ENCODE results near the gene PBXIP1. TPM values are rescaled to one million over a fixed set of nuclear protein-coding genes. Genes with fewer than 3 reads are reported as not detected.
A peak's percentile ranks its signal among the peaks of the same experiment; 100 is the strongest.

Gene PBXIP1
- total and polyA plus RNA-seq, 2 of the 13 experiments (the other 11 are each of a cell fraction or from before 2014, with no cell fraction given) = 16.3 to 31.9 TPM

GRCh38 chr1:154944401-154945159, 11.3 kb downstream of the PBXIP1 start (continued):
- TF ChIP-seq ZXDC (CRISPR knock-in tag; IDR thresholded peaks at IDR 0.05) (no peak; the same call in 1 of the 2 replicates), DRAP1 (CRISPR knock-in tag; IDR thresholded peaks at IDR 0.05) (no peak), ZNF292 (CRISPR knock-in tag; IDR thresholded peaks at IDR 0.05; ENCODE audit: borderline replicate concordance, low read depth) (peak; percentile 86), EP300 (IDR thresholded peaks at IDR 0.05; ENCODE audit: low read depth in 2 of 2, low read length in 2 of 2) (peak in 1 of 2 experiments; percentile 67; a peak in 2 of 4 replicates), EP300 (CRISPR knock-in tag; IDR thresholded peaks at IDR 0.05; ENCODE audit: borderline replicate concordance) (no peak; the same call in 1 of the 2 replicates), ZNF713 (CRISPR knock-in tag; IDR thresholded peaks at IDR 0.05) (no peak), ZNF580 (CRISPR knock-in tag; IDR thresholded peaks at IDR 0.05; ENCODE audit: borderline replicate concordance, low read depth) (no peak; the same call in 1 of the 2 replicates), IRX3 (CRISPR knock-in tag; IDR thresholded peaks at IDR 0.05; ENCODE audit: borderline replicate concordance, low read depth) (no peak), ZBTB25 (CRISPR knock-in tag; IDR thresholded peaks at IDR 0.05) (peak; percentile 91), FOXC1 (CRISPR knock-in tag; IDR thresholded peaks at IDR 0.05; ENCODE audit: borderline replicate concordance) (peak; percentile 49; the same call in 1 of the 2 replicates), CENPX (CRISPR knock-in tag; IDR thresholded peaks at IDR 0.05) (no peak), BRD4 (CRISPR knock-in tag; IDR thresholded peaks at IDR 0.05) (0 out of 2 replicates have a peak, but pooled peaks have one; percentile 29), MXD3 (CRISPR knock-in tag; IDR thresholded peaks at IDR 0.05) (no peak), ZSCAN21 (CRISPR knock-in tag; IDR thresholded peaks at IDR 0.05; ENCODE audit: borderline replicate concordance) (peak; percentile 27; the same call in 1 of the 2 replicates), KLF13 (CRISPR knock-in tag; IDR thresholded peaks at IDR 0.05) (no peak), STAT5B (CRISPR knock-in tag; IDR thresholded peaks at IDR 0.05) (no peak), SETDB1 (CRISPR knock-in tag; IDR thresholded peaks at IDR 0.05; ENCODE audit: borderline replicate concordance) (no peak), ZBTB46 (CRISPR knock-in tag; IDR thresholded peaks at IDR 0.05; ENCODE audit: borderline replicate concordance) (no peak)
